Stimulated activated CD8-positive, alpha-beta memory T cell treated with anti-CD3 and anti-CD28 coated beads, Interleukin-12 subunit alpha, Interleukin-12 subunit beta, amount 100 ng/mL, for 4 hours (primary cell): ENCODE results near the gene CHKB.
"Not testable (repeated sequence)": the region's sequence is repeated elsewhere in the genome, so short reads cannot be mapped to it uniquely, and the experiment has no call there.

ENCODE experiments used
- DNase-seq: peaks from one replicate; pipeline ENCODE4 v3.0.0-alpha.2; 2020; ENCODE audit warnings: low read depth

CHKB gene, protein sequence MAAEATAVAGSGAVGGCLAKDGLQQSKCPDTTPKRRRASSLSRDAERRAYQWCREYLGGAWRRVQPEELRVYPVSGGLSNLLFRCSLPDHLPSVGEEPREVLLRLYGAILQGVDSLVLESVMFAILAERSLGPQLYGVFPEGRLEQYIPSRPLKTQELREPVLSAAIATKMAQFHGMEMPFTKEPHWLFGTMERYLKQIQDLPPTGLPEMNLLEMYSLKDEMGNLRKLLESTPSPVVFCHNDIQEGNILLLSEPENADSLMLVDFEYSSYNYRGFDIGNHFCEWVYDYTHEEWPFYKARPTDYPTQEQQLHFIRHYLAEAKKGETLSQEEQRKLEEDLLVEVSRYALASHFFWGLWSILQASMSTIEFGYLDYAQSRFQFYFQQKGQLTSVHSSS

GRCh38 chr22:50582493-50583293, at the start of gene CHKB:
CHKB (minus strand) TSS chr22:50582849; CDS start chr22:50582781, 68 bp downstream.
- peak; percentile 97 for DNase-seq

DNA sequence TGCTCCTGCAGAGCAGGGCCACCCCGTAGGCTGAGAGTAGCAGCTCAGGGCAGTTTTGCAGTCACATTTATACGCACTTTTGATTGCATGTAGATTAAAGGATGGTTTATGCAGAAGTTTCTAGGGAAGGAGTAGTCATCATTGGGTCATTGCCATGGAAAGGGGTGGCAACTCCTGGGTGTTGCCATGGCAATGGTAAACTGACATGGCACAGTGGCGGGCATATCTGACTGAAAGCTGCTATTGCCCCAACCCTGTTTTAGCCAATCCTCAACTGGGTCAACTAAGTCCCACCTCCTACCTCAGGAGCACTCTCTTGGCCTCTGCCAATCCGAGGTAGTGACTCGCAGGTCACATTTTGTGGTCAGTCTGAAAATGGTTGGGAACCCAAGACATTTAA, 47.7 kb upstream of the CHKB start:
- no peak for DNase-seq

DNA sequence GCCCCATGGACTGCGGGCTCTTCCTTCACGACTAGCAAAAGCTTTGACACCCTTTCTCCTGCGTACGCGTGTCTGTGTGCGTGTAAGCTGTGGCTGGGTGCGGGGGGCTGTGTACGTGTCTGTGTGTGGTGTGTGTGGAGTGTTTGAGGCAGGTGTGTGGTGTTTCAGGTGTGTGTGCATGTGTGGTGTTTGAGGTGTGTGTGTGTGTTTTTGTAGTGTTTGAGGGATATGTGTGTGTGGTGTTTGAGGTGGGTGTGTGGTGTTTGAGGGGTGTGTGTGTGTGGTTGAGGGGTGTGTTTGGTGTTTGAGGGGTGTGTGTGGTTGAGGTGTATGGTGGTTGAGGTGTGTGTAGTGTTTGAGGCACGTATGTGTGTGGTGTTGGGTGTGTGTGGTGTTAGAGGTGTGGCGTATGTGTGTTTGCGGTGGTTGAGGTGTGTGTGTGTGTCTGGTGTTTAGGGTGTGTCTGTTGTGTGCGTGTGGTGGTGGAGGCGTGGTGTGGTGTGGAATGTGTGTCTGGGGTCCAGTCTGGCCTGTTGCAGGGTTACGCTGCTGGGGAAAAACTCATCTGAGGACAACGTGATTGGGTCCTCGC, 46.0 kb upstream of the CHKB start:
- DNase-seq, result no peak

GRCh38 chr22:50627642-50628542, 45.2 kb upstream of the CHKB start, which contains the start of gene ARSA:
ARSA (minus strand) TSS chr22:50628152; CDS start chr22:50627779, 373 bp downstream.
- DNase-seq, result peak; percentile 63

- DNase-seq, result no peak
These were observed 44.4 kb upstream of the CHKB start for GRCh38 chr22:50626850-50627641.

- no peak for DNase-seq
These were observed 43.7 kb upstream of the CHKB start for GRCh38 chr22:50626314-50626849.

DNA sequence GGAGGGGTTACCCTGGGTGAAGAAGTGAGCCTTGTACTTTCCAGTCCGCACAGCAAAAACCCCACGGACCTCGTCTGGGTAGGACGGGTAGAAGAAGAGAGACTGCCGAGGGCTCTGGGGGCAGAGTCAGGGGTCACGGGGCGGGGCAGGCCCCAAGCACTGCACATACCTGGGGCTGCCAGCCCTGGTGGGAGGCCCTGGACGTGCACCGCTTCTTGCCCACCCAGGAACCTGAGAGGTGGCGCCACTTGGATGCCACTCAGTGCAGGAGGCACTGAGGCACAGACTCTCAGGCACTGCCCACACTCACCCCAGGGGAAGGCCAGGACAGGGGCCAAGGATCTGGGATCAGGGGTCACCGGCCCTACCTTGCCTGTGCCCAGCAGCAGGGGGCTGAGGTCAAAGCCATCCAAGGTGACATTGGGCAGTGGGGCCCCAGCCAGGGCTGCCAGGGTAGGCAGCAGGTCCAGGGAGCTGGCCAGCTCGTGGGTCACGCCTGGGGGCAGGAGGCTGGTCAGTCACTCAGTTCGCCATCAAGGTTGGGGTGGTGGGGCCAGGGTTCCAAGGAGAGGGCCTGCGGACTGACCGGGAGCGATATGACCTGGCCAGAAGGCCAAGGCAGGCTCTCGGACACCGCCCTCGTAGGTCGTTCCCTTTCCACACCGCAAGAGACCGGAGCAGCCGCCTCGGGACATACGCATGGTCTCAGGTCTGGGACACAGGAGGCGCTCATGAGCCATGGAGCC, 43.1 kb upstream of the CHKB start:
- no peak for DNase-seq

DNA sequence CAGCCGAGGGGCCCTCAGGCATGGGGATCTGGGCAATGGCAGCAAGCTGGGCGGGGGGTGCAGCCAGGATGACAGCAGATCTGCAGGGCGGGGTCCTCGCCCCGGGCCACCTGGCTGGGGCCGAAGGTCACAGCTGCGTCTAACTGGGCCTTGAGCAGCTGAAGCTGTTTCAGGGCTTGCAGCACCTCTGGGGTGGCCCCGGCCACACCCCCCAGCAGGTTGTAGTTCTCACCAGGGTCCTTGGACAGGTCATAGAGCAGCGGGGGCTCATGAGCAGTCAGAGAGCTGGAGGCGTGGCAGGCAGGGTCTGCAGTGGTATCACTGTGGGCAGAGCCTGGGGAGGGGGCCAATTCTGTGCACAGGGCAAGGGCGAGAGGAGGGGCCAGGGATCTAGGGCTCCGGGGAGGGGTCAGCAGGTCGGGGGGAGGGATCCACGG, 42.5 kb upstream of the CHKB start:
- no peak for DNase-seq

- no peak for DNase-seq
These were observed 41.9 kb upstream of the CHKB start for GRCh38 chr22:50624347-50625130.

- no peak for DNase-seq
These were observed 40.2 kb upstream of the CHKB start for GRCh38 chr22:50622723-50623327.

DNA sequence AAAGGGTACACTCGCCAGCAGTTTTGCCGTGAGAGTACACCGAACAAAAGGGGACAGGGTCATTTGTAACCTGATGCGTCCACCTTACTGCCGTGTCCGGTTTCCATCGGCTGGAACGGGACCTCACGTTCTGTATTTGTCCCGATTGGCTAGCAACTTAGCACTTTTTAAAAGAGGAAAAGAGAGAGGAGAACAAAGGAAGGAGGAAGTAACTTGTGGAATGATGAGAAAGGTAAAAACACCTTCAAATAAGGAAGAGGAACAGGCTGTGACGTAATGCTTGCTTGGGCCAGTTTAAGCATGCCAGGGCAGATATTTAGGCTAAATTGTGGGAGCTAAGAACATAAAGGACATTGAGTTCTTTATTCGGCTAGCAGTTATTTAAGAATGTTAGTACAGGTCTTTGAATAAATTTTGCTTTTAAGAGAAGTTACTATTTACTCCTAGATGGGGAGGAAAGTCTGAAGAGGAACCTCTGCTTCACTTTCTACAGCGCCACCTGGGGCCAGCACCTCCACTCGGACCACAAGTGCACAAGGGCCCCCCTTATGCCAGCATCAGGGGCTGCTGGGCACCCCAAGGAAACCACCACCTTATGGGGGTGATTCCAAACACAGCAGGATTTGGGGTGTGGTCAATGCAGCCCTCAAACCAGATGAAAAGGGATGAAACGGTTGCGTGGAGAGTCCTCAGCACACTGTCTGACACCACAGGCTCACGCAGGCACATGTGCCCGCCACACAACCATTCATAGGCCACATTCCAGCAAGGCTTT, 39.5 kb upstream of the CHKB start:
- DNase-seq, result no peak

DNA sequence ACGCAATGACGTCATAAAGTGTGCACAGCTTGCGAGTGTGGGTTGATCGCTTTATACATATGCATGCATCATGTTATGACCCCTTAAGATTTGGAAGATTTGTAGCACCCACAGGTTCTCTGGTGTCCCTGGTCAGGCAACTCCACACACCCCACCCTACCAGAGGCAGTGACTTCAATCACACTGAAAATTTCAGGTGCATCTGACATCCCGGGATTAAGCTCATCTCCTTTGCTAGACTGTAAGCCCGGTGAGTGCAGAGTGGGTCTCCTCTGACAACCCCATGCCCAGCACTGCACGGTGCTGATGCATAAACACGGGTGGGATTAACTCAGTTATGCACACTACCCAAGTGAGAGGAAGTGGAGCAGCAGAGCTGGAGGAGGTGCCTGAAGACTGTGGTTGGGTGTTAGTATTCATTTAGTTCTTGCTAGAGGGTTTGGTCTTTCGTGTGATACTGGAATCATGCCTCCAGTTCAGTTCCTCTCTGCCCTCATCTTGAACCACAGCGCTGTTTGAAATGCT, 38.8 kb upstream of the CHKB start:
- DNase-seq, result no peak

DNA sequence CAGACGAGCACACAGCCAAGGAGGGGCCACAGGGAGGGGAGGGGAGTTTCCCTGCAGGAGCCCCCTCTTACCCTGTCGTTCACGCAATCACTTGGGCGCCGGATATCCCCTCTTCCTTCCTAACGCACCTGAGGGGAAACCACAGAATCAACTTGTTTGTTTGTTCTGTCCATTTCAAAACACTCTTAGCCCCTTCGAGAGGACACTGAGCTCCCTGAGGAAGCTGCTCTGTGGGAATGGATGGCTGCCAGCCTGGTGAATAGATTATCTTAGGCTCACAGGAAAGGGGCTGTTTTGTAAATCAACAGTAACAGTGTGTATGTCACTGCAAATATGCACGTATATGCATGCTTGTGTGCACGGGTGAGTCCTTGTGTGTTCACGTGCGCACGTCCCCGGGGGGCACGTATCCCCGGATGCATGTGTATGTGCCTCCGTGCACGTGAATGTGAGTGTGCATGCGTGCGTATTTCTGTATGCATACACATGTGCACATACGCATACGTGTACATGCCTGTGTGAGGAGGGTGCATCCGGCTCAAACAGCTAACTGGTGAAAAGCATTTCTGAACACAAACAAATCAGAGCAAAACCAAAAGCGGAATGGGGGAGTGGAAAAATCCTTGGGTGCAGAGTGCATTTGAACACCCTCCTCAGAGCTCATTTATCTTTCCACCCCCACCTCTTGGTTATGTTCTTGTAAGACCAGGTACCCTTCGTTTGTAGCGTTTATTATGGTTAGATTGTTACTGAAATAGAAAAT, 38.1 kb upstream of the CHKB start:
- DNase-seq, result no peak

- DNase-seq, result not testable (repeated sequence)
These were observed 31.6 kb upstream of the CHKB start for GRCh38 chr22:50614296-50614695.

DNA sequence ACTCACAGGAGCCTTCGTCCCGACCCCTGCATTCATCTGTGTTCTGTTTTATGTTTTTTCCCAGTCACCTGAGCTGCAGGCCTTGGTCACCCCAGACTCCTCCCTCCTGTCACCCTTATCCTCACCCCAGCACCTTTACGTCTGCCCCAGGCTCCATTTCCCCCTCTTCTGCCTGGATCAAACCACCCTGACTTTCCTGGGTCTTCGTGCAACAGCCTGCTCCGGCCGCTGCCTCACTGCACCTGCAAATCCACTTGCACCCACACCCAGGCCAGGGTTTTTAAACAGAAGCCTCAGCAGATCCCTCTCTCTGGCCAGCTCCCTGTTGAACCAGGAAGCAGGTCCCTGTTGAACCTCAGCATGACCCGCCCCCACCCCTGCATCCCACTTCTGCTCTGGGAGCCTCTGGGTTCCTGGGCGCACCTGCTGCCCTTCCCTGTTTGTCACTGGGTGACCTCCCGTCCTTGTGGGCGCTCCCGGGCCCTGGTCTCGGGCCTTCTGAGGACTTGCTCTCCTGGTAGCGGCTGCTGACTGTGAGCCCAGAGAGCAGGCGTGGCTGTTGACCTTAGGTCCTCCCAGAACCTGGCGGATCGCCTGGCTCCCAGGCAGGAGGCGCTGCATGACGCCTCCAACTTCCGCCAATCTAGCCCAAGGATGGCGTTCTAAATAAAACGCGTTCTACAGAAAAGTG, 30.8 kb upstream of the CHKB start:
- DNase-seq, result no peak
